ENCODE data around the gene EHMT1.

Gene EHMT1

GRCh38 chr9:137811283-137811870 is 192.6 kb downstream of the EHMT1 start:
- no peak for DNase-seq

GRCh38 chr9:137812356-137813023 is 193.7 kb downstream of the EHMT1 start:
- DNase-seq: no peak

DNA sequence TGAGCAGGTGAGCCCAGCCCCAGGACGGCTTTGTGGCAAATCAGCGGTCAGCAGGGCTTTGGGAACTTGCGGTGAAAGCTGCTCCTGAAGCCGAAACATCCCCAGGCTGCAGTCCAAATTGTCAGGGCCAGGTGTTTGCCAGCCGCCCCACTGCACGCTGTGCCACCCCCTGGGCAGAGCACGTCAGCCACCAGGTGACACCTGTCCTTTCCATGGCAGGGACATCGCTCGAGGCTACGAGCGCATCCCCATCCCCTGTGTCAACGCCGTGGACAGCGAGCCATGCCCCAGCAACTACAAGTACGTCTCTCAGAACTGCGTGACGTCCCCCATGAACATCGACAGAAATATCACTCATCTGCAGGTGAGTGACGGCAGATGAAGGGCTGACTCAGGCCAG is 194.4 kb downstream of the EHMT1 start:
- DNase-seq: no peak

- DNase-seq: no peak
These were observed 195.0 kb downstream of the EHMT1 start for GRCh38 chr9:137813651-137814415.

DNA sequence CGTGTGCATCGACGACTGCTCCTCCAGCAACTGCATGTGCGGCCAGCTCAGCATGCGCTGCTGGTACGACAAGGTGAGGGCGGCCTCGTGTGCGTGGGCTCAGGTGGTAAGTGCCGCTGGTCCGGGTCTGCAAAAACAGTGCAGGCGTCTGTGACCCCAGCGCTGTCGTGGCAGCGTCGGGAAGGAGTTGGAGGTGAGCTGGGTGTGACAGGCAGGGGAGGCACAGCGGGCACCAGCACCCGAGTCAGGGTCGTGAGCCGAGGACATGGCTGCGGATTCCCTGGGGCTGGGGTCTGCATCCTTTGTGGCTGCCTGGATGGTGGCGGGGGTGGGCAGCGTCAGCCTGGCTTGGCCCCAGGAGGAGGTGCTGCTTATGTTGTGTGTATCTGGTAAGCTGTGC is 195.6 kb downstream of the EHMT1 start:
- no peak for DNase-seq

- DNase-seq: no peak
These were observed 196.0 kb downstream of the EHMT1 start for GRCh38 chr9:137814841-137815240.

DNA sequence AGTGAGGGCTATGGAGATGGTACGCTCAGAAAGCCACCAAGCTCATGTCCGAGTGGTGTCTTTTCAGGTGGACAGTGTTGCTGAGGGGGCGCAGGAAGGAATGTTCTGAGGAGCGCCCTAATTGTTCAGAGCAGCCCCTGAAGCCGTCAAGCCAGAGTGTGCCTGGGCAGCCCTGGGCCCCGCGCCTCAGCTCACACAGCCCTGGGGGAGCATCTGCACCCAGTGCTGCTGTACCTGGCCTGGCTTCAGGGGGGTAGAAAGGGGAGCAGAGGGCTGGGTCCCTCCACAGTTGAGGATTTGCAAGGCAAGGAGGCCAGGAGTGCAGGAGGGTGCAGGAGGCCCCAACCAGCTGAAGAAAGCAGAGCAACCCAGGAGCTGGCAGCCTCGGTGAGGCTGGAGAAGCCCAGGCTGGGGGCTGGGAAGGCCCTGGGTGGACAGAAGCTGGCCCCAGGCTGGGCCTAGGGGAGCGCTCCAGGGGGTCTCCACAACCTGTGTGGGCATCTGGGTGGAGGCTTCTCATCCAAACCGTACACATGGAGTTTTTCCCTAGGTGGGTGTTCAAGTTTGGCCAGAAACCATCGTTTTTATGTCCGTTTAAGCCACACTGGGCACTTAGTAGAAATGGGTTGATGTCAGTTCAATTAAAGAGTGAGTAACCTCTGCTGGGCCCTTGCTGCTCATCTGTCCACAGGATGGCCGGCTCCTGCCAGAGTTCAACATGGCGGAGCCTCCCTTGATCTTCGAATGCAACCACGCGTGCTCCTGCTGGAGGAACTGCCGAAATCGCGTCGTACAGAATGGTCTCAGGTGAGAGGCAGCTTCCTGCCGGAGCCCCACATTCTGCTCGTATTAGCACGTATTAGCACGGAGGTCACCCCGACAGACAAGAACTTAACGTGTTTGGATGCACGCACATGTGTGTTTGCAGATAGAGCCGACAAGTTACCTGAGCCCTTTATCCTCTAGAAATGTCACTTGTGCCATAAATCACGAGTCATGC is 196.8 kb downstream of the EHMT1 start:
- DNase-seq: no peak

DNA sequence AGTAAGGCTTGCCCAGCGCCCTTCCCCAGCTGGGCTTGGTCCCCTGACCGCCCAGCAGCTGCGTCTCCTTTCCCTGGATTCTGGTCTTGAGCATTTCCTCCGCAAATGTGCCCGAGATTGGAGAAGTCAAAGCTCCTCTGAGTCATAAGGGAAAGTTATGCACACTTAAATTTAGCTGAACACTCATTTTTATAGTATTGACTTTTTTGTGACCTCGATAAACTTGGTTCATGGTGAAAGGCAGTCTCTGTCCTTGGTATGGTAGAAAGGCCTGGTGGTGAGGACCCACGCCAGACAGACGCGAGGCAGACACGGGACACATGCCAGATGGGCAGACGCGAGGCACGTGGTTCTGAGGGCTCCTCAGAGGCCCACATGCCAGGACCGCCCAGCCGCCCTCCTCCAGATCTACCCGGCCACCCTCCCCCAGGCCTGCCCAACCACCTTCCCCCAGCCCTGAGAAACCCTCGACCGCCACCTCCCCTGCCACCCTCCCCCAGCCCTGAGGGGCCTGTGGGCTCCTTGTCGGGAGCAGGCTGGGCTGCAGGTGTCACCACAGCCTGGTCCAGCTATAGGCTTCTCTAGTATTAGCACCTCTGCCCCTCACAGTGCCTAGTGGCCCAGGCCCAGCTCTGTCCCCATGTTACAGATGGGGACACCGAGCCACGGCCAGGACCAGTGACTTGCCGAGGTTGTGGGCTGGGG is 197.9 kb downstream of the EHMT1 start:
- DNase-seq: no peak

GRCh38 chr9:137817236-137818200 is 198.7 kb downstream of the EHMT1 start:
- no peak for DNase-seq

DNA sequence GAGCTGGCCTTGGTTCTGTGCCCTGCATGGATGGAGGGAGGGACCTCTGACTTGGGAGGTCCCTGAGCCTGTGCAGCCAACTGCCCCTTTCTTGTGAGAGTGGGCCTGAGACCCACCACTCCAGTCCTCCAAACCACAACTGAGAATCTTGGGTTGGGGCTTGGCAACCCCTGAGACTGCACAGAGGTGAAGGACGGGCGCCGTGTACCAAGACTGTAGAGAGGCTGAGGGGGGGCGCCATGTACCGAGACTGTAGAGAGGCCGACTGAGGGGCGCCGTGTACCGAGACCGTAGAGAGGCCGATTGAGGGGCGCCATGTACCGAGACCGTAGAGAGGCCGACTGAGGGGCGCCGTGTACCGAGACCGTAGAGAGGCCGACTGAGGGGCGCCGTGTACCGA is 199.5 kb downstream of the EHMT1 start:
- DNase-seq: no peak

DNA sequence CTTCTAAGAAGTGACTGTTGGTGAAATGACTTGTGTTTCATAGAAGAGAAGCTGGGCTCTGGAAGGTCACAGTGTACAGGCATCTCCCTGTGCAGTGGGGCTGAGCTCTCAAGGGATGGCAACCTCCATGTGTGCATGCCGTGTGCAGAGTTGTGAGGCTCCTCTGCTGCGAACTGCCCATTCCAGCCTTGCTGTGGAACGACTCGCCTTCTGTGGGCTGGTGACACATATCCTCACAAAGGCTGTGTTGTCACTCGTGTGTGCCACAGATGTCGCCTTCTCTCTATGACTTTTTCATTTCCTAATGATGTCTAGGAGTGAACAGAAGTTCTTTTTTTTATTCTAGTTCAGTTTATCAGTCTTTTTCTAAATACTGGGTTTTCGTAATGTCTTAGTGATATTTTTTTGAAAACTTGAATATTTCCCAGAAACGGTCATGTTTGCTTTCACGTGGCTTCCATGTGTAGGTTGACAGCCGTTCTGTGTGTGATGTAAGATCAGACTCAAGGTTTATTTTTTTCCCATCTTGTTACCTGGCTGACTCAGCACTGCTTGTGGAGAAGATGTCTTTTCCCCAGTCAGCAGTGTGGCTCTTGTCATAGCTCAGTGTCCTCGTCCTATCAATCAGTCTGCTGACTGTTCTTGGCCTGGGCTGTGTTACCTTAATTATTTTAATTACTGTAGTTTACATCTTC is 201.5 kb downstream of the EHMT1 start:
- DNase-seq: no peak

DNA sequence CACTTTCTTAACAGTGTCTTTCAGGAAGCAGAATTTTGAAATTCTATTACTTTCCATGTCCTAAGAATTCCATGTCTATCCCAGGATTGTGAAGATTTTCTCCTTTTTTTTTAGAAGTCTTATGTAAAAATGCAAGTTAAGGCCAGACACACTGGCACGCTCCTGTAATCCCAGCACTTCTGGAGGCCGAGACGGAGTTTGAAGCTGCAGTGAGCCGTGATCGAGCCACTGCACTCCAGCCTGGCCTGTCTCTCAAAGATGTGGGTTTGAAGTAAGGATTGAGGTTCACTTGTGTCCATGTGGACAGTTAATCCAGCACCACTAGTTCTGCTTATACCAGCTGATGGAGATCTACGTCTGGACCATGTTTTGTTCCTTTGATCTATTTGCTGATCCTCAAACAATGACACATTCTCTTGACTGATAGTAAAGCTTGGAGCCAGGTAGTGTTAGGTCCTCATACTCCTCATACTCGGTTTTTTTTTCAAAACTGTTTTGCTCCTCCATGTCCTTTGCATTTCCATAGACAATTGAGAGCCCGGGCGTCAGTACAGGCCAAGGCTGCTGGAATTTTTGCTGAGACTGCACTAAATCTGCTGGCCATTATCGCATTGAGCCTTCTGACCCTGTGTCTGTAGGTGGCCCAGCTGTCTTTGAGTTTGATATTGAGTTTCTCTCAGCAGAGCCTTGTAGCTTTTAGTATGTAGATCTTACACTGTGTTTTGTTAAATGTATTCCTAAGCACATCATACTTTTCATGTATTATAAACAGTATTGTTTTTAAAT is 205.4 kb downstream of the EHMT1 start:
- DNase-seq: no peak

DNA sequence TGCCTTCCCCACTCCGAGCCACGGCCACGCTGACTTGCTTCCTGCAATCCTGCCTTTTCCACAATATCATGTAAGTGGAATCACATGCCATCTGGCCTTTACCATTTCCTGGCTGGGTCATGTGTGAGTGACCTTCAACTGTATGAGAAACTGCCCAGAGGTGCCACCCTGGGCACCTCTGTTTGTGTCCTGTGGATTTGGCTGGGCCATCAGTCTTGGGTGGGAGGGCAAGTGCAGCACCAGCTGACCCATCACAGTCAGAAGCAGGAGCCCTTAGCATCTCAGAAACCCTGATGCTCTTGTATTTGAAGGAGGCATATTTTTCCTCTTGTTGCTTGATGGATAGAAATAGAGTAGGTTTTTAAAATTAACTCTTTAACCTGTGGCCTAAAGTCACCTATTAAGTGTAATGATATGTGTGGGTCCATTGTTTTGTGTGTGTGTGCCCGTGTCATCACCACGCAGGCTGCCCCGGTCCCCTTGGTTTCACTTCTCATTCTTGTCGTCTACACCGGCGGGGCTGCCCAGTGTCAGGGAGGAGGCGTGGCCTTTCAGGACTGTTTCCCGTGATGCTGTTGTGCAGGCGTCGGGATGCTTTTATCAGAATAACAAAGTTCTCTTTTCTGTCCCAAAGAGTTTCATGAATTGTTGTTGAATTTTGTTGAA is 206.7 kb downstream of the EHMT1 start:
- DNase-seq: no peak

DNA sequence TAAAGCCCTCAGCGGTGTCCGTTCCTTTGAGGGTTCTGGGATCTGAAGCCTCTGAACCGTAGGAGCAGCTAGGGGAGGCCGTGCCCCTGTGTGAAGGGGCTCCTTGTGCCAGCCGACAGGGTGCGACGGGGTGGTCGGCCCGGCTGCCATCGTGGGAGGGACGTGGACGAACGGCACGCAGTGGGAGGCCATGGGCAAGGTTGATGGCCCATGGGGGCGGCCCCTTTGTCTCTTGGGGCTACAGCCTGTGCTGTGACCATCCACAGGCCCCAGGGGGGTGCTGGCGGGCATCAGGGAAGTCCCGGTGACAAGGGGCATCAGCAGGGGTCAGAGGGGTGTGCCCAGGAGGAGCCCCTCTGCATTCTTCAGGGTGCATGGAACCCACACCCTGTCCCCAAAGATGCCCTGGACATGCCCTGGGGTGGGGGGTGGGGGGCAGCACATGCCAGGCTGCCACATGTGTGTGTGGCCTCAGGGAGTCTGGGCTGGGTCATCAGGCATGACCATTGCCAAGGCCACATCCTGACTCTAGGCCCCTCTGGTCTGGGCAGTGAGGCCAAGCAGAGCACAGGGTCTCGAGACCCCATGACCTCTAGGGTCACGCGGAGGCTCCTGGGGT is 209.2 kb downstream of the EHMT1 start:
- DNase-seq: no peak

- no peak for DNase-seq
These were observed 209.9 kb downstream of the EHMT1 start for GRCh38 chr9:137828527-137829259.

- no peak for DNase-seq
These were observed 210.6 kb downstream of the EHMT1 start for GRCh38 chr9:137829260-137829996.

- DNase-seq: no peak
These were observed 213.4 kb downstream of the EHMT1 start for GRCh38 chr9:137832191-137832700.

Data from NCI-H510A (cell line).